Measurements from ENCODE around the gene LRIT1. TPM values are rescaled to one million over a fixed set of nuclear protein-coding genes. Genes with fewer than 3 reads are reported as not detected.

Gene LRIT1
- total RNA-seq, 3 donors from 2014 or later, result not detected

DNA sequence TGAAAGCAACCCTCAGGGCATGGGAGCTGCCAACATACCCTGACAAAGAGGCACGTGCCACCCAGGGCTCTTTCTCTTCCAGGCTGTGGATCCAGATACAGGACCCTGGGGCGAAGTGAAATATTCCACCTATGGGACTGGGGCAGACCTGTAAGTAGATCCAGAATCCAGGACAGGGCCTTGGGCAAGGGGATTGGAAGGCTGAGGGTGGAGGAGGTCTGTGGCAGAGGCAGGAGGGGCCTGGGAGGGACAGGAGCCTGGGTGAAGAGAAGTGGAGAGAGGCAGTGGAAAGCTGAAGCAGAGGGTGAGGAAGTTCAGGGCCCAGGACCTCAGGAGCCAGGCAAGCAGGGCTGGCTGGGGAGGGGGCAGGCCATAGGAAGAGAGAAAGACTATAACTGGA, 29.8 kb downstream of the LRIT1 start:
- H3K9me3 ChIP-seq, result no peaks in the 10 kb centered on the region
- H3K4me1 ChIP-seq (ENCODE audit: low read depth), result no peaks in the 10 kb centered on the region
- ATAC-seq (no peak), DNase-seq (no peak)
- TF ChIP-seq, protein P1, sequence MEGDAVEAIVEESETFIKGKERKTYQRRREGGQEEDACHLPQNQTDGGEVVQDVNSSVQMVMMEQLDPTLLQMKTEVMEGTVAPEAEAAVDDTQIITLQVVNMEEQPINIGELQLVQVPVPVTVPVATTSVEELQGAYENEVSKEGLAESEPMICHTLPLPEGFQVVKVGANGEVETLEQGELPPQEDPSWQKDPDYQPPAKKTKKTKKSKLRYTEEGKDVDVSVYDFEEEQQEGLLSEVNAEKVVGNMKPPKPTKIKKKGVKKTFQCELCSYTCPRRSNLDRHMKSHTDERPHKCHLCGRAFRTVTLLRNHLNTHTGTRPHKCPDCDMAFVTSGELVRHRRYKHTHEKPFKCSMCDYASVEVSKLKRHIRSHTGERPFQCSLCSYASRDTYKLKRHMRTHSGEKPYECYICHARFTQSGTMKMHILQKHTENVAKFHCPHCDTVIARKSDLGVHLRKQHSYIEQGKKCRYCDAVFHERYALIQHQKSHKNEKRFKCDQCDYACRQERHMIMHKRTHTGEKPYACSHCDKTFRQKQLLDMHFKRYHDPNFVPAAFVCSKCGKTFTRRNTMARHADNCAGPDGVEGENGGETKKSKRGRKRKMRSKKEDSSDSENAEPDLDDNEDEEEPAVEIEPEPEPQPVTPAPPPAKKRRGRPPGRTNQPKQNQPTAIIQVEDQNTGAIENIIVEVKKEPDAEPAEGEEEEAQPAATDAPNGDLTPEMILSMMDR (IDR thresholded peaks at IDR 0.05), result no peak
- H3K36me3 ChIP-seq (ENCODE audit: low read depth), result no peaks in the 10 kb centered on the region
- no peak overlapping the region for H3K4me3 ChIP-seq
- intact Hi-C loops (cut with DNase I, micrococcal nuclease), result no loop called here

DNA sequence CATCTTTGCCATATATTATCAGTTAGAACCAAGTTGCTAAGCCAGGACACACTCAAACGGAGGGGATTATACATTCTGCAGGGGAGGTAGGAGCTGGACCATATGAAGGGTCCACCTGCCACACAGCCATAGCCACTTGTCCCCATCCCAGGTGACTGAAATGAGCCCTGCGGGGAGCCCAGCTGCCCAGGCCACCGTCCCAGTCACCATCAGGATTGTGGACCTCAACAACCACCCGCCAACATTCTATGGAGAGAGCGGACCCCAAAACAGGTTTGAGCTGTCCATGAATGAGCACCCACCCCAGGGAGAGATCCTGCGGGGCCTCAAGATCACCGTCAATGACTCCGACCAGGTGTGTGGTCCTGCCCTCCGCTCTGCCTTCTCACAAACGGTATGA, 33.3 kb downstream of the LRIT1 start:
- no peaks in the 10 kb centered on the region for H3K36me3 ChIP-seq (ENCODE audit: low read depth)
- H3K9me3 ChIP-seq, result no peaks in the 10 kb centered on the region
- no peak for ATAC-seq
- no peak overlapping the region for H3K4me3 ChIP-seq
- intact Hi-C loops (cut with DNase I, micrococcal nuclease), result loop anchor here (10.0 kb wide), 2 partner anchors 53 to 63 kb away; no protein-coding TSS in a partner anchor
- no peaks in the 10 kb centered on the region for H3K4me1 ChIP-seq (ENCODE audit: low read depth)
- no peak for DNase-seq
- TF ChIP-seq, protein P1 (IDR thresholded peaks at IDR 0.05), result no peak

DNA sequence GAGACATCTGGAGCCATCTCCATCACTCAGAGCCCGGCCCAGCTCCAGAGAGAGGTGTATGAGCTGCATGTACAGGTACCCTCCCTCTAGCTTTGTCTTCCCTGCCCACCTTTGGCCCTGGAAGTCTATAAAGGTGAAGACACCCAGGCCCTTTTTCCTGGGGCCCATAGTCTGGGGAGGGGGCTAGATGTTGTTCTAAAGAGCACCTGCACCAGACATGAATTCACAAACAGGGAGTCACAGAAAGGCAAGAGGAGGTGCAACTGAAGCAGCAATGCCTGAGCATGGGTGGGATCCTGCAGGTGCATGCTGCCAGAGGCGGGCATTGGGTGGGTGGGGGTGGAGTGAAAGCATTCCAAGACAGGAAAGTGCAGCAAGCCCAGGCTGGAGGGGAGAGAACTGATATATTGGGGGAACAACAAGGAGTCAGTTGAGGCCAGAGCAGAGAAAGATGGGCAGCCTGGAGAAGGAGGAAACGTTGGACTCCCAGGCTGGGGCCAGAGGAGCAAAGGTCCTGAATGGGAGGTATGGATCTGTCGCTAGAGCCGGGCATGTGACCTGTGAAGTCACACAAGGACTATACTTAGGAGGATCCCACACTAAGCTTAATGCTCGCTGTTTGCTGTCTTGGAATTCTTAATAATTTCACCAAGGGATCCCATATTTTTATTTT, 35.4 kb downstream of the LRIT1 start:
- no peaks in the 10 kb centered on the region for H3K9me3 ChIP-seq
- TF ChIP-seq, protein P1 (IDR thresholded peaks at IDR 0.05), result no peak
- DNase-seq, result no peak
- peaks cover 11% of the 10 kb centered on the region for H3K4me1 ChIP-seq (ENCODE audit: low read depth)
- H3K4me3 ChIP-seq, result no peak overlapping the region
- peak; percentile 18 for ATAC-seq
- H3K36me3 ChIP-seq (ENCODE audit: low read depth), result no peaks in the 10 kb centered on the region
- intact Hi-C loops (cut with DNase I, micrococcal nuclease), result loop anchor here (10.0 kb wide), 2 partner anchors 51 to 61 kb away; no protein-coding TSS in a partner anchor

DNA sequence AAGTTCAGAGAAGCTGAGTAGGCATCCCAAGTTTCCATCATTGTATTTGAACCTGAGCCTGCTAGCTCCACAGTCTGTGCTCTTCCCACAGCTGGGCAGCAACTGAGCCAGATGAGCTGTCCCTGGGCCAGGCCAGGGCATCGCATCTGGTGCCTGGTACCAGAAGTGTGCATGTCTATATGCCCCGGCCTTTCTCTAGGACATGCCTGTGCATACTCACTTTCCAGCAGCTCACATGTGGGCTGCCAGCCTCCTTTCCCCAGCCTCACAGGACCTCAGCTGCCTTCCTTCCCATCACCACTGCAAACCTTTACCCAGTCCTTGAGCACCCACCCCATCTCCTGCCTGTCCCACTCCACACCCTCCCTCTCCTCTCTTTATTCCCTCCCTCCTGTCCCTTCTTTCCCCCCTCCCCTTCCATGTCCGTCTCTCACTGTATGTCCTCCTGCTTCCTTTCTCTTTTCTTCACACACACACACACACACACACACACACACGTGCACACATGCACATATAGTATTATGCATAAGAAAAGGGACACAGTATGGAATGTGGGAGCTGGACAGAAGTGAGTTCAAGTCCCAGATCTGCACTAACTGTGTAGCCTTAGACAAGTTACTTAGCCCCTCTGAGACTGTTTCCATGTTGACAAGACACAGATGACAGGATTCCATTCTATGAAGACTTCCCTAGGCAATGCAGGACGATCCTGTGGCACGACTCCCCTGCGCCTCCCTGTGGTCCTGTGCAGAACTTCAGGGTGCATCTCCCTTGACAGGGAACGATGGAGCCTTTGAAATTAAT, 36.1 kb downstream of the LRIT1 start:
- DNase-seq, result peak; percentile 73 to 88 (median 86)
- intact Hi-C loops (cut with DNase I, micrococcal nuclease), result loop anchor here (10.0 kb wide), 2 partner anchors 50 to 60 kb away; no protein-coding TSS in a partner anchor
- peaks cover 14% of the 10 kb centered on the region for H3K4me1 ChIP-seq (ENCODE audit: low read depth)
- no peak overlapping the region for H3K4me3 ChIP-seq
- H3K36me3 ChIP-seq (ENCODE audit: low read depth), result no peaks in the 10 kb centered on the region
- TF ChIP-seq, protein P1 (IDR thresholded peaks at IDR 0.05), result peak; percentile 62
- no peaks in the 10 kb centered on the region for H3K9me3 ChIP-seq
- ATAC-seq, result peak; percentile 70

DNA sequence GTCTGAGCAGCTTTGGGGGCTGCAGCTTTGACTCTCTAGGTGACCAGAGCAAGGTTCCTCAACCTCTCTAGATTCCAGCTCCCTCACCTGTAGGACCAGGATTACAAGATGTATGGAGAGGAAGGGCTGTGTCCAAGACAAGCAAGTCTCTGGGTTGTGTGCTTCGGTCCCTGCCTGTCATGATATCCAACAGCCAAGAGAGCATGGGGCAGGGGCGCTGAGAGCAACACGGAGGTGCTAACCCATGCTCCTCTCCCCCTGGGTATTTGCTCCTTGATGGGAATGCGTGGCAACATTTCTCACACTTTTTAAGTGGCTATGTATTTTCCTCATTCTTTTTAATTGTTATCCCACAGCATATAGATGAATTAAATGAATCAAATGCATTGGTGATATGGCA, 36.7 kb downstream of the LRIT1 start:
- peaks cover 18% of the 10 kb centered on the region for H3K4me1 ChIP-seq (ENCODE audit: low read depth)
- TF ChIP-seq, protein P1 (IDR thresholded peaks at IDR 0.05), result no peak
- no peak overlapping the region for H3K4me3 ChIP-seq
- no peaks in the 10 kb centered on the region for H3K36me3 ChIP-seq (ENCODE audit: low read depth)
- intact Hi-C loops (cut with DNase I, micrococcal nuclease), result loop anchor here (10.0 kb wide), 2 partner anchors 50 to 60 kb away; no protein-coding TSS in a partner anchor
- no peak for ATAC-seq
- DNase-seq, result no peak
- H3K9me3 ChIP-seq, result no peaks in the 10 kb centered on the region
